Fibroblast of upper back skin (primary cell): ENCODE data around the gene COL27A1.

ENCODE experiments used
- DNase-seq: peaks from one replicate; pipeline ENCODE4 v3.0.0-alpha.2; 2013

Gene COL27A1

GRCh38 chr9:114229295-114229694, 74.0 kb downstream of the COL27A1 start:
- peak; percentile 17 for DNase-seq

- DNase-seq = no peak
Measured at GRCh38 chr9:114230068-114230467, 74.7 kb downstream of the COL27A1 start.

- no peak for DNase-seq
Measured at GRCh38 chr9:114231273-114231672, 75.9 kb downstream of the COL27A1 start.

GRCh38 chr9:114231719-114232449, 76.5 kb downstream of the COL27A1 start:
- no peak for DNase-seq

GRCh38 chr9:114233491-114234185, 78.3 kb downstream of the COL27A1 start:
- peak; percentile 13 for DNase-seq

GRCh38 chr9:114235033-114235661, 79.8 kb downstream of the COL27A1 start:
- peak; percentile 45 for DNase-seq

- no peak for DNase-seq
Measured at GRCh38 chr9:114236391-114237138, 81.2 kb downstream of the COL27A1 start.

GRCh38 chr9:114237247-114237646, 81.9 kb downstream of the COL27A1 start:
- DNase-seq = no peak

- DNase-seq = no peak
Measured at GRCh38 chr9:114237781-114238180, 82.4 kb downstream of the COL27A1 start.

- DNase-seq = no peak
Measured at GRCh38 chr9:114238472-114238871, 83.1 kb downstream of the COL27A1 start.

GRCh38 chr9:114238891-114239875, 83.8 kb downstream of the COL27A1 start:
- peak; percentile 92 for DNase-seq

- no peak for DNase-seq
Measured at GRCh38 chr9:114240216-114240615, 84.9 kb downstream of the COL27A1 start.

- peak; percentile 27 for DNase-seq
Measured at GRCh38 chr9:114240647-114241558, 85.6 kb downstream of the COL27A1 start.

GRCh38 chr9:114242837-114243236, 87.5 kb downstream of the COL27A1 start:
- DNase-seq = no peak

- DNase-seq = no peak
Measured at GRCh38 chr9:114243240-114243639, 87.9 kb downstream of the COL27A1 start.

GRCh38 chr9:114244570-114244969, 89.2 kb downstream of the COL27A1 start:
- no peak for DNase-seq

- peak; percentile 94 for DNase-seq
Measured at GRCh38 chr9:114246558-114246957, 91.2 kb downstream of the COL27A1 start.

GRCh38 chr9:114247077-114247476, 91.7 kb downstream of the COL27A1 start:
- DNase-seq = no peak

GRCh38 chr9:114247491-114247890, 92.2 kb downstream of the COL27A1 start:
- DNase-seq = no peak

- DNase-seq = no peak
Measured at GRCh38 chr9:114248299-114248707, 93.0 kb downstream of the COL27A1 start.
